Left lung (tissue), 10 donors: ENCODE measurements around the gene PLEK2. TPM values are rescaled to one million over a fixed set of nuclear protein-coding genes. Genes with fewer than 3 reads are reported as not detected.
A peak's percentile ranks its signal among the peaks of the same experiment; 100 is the strongest.

ENCODE experiments used
- ATAC-seq: fragments of 200-7000 bp; cut with Tn5 transposase; one replicate; pipeline ENCODE4 v1.9.1; 2020; ENCODE audit warnings: moderate library complexity
- DNase-seq, 4 donors: peaks; one replicate each; pipeline ENCODE4 v3.0.0-alpha.2; 2013 to 2020
- H3K27ac ChIP-seq, 2 donors: fragments of 200-600 bp; sonication (generic) in 1 of 2; one replicate each; pipeline versions ENCODE4 v1.5.0 to v1.8.0; 2020 to 2021
- H3K27me3 ChIP-seq, 2 donors: fragments of 200-600 bp; sonication (generic) in 1 of 2; one replicate each; pipeline versions ENCODE4 v1.5.0 to v1.8.0; 2020 to 2021
- H3K36me3 ChIP-seq, 2 donors: fragments of 200-600 bp; sonication (generic) in 1 of 2; one replicate each; pipeline versions ENCODE4 v1.5.0 to v1.8.0; 2020 to 2021
- H3K4me1 ChIP-seq, 2 donors: fragments of 200-600 bp; one replicate each; pipeline ENCODE4 v1.8.0; 2021
- H3K4me3 ChIP-seq, 2 donors: fragments of 200-600 bp; sonication (generic) in 1 of 2; one replicate each; pipeline versions ENCODE4 v1.5.0 to v1.8.0; 2020 to 2021; ENCODE audit warnings: mild to moderate bottlenecking in 1 of 2
- H3K9me3 ChIP-seq, 2 donors: fragments of 200-600 bp; sonication (generic) in 1 of 2; one replicate each; pipeline versions ENCODE4 v1.5.0 to v1.8.0; 2020 to 2021
- CTCF ChIP-seq, 2 donors: fragments of 200-600 bp; sonication (generic) in 1 of 2; IDR thresholded peaks; one replicate each; pipeline versions ENCODE4 v1.5.0 to v1.8.0; 2021; ENCODE audit warnings: antibody characterized with exemption in 2 of 2
- intact Hi-C, 2 donors: fragments of 100-400 bp; cut with DNase I; formaldehyde crosslinking; loops; one replicate each; pipeline versions ENCODE4 v1.11.2 to v1.14.2; 2022
- polyA plus RNA-seq, 6 donors: library from polyadenylated mRNA; unstranded; fragments of 120-200 nt; gene quantifications; one replicate each; pipeline ENCODE4 v1.2.1, GENCODE V29; 2013; ENCODE audit not compliant: insufficient read length in 6 of 6
- total RNA-seq, 2 donors: library from RNA; stranded (reverse); fragmentation: NEBNext Ultra II Directional; extraction: Animal tissue kit (Norgen Biotek cat#: 25700); gene quantifications; one replicate each; pipeline ENCODE4 v1.2.1, GENCODE V29; 2021
- donor health status: DM: no; HTN: yes; CAD: no.
- donor health status: DM: no; HTN: no; CAD: no.

Gene PLEK2
- total and polyA plus RNA-seq, 8 donors: 2.8 to 6.7 (median 4.7) TPM

GRCh38 chr14:67370830-67371229, 41.1 kb downstream of the PLEK2 start:
- Histone ChIP-seq H3K4me1 (no peaks in the 10 kb centered on the region), H3K9me3 (no peaks in the 10 kb centered on the region), H3K36me3 (peaks cover 0 to 96% of the 10 kb centered on the region in 2 donors), H3K27me3 (no peaks in the 10 kb centered on the region), H3K4me3 (no peak overlapping the region), H3K27ac (no peak overlapping the region)
- TF ChIP-seq CTCF (IDR thresholded peaks at IDR 0.05): no peak
- ATAC-seq: no peak
- DNase-seq: no peak
- intact Hi-C loops: no loop called here

GRCh38 chr14:67365476-67365875, 46.5 kb downstream of the PLEK2 start:
- no peak for ATAC-seq
- intact Hi-C loops: no loop called here
- Histone ChIP-seq H3K27me3 (no peaks in the 10 kb centered on the region), H3K4me3 (no peak overlapping the region), H3K27ac (no peak overlapping the region), H3K4me1 (peaks cover 25 to 49% of the 10 kb centered on the region in 2 donors), H3K9me3 (no peaks in the 10 kb centered on the region), H3K36me3 (peaks cover 0 to 70% of the 10 kb centered on the region in 2 donors)
- no peak for TF ChIP-seq CTCF (IDR thresholded peaks at IDR 0.05)
- DNase-seq: no peak

- Histone ChIP-seq H3K9me3 (no peaks in the 10 kb centered on the region), H3K4me3 (peak overlapping the region; percentile 92 to 95), H3K27ac (peak overlapping the region; percentile 94 to 96), H3K27me3 (no peaks in the 10 kb centered on the region), H3K36me3 (peaks cover 0 to 22% of the 10 kb centered on the region in 2 donors), H3K4me1 (peaks cover 41 to 83% of the 10 kb centered on the region in 2 donors)
- intact Hi-C loops: no loop called here
- DNase-seq (no peak), ATAC-seq (peak; percentile 59)
- TF ChIP-seq CTCF (IDR thresholded peaks at IDR 0.05): no peak
These were observed 51.3 kb downstream of the PLEK2 start for GRCh38 chr14:67360470-67361206.

GRCh38 chr14:67359775-67360469, 52.0 kb downstream of the PLEK2 start, which contains the start of the genes ATP6V1D and EIF2S1:
ATP6V1D (minus strand) TSS chr14:67359804; CDS start chr14:67359698, 106 bp downstream.
EIF2S1 (plus strand) TSS chr14:67360328; CDS start chr14:67364768, 4,440 bp downstream.
- Histone ChIP-seq H3K4me3 (peak within 1 kb of the TSS; percentile 92 to 95), H3K36me3 (peaks cover 0 to 15% of the 10 kb centered on the region in 2 donors), H3K27me3 (no peaks in the 10 kb centered on the region), H3K9me3 (no peaks in the 10 kb centered on the region), H3K27ac (peak within 1 kb of the TSS; percentile 94 to 96), H3K4me1 (peaks cover 41 to 77% of the 10 kb centered on the region in 2 donors)
- ATAC-seq (peak; percentile 96), DNase-seq (peak; percentile 99 to 100 (median 100))
- peak; percentile 82 to 94 for TF ChIP-seq CTCF (IDR thresholded peaks at IDR 0.05)
- intact Hi-C loops: no loop called here
